ENCODE measurements around the gene PXMP4.

PXMP4 gene

DNA sequence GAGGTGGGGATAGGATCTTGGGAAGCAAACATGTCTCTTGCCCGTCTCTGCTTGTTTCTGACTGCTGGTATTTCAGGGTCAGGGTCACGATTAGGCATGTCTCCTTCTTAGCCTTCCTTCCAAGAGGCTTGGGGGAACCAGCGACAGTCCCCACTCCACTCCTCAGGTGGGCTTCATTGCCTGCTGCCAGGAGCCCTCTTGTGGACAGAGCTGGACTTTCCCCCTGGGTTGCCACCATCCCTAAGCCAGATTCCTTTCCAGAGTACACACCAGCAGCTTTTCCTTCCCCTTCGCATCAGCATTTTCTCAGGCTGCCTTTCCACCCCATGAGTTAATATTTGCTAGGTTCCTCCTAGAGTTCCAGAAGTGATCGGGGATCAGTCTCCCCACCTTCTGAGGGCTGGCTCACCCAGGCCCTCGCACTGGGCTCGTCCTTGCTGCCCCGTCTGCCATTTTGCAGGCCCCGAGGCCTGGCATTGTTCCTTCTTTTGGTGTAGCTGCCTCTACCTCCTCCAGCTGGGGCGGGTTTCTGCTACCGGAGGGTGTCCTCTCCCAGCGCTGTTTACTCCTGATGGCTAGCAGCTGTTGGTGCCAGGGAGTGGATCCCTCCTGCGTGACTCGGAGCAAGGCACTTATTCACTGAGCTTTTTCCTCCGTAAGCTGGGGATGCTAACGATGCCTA, 66.8 kb downstream of the PXMP4 start:
- peak; percentile 44 for DNase-seq
